Measurements from ENCODE around the gene CERS6. TPM values are rescaled to one million over a fixed set of nuclear protein-coding genes. Genes with fewer than 3 reads are reported as not detected.
"Not testable (repeated sequence)": the region's sequence is repeated elsewhere in the genome, so short reads cannot be mapped to it uniquely, and the experiment has no call there.

Gene CERS6
- total RNA-seq, 8 experiments from 2014 or later, result 18.2 to 59.9 (median 39.7) TPM

DNA sequence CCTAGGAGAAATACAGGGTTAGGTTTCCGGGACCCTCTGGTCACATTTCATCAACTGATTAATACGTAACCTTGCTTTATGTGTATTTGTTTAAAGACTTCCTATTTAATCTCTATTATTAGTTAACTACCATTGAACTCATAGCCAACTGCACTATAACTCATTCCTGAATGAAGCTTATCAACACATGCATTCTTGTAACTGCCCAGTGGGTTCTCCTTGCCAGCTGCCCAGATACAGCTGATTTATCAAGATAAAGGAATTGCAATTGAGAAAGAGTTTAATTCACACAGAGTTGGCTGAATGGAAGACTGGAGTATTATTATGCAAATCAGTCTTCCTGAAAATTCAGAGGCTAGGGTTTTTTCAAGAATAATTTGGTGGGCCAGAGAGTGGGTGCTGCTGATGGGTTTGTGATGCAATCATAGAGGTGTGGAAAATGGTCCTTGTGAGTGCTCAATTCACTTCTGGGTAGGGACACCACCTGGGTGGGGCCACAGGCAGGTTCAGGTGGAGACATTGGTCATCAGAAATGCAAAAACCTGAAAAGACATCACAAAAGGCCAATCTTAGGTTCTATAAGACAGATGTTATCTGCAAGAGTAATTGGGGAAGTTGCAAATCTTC is 325.2 kb downstream of the CERS6 start:
- no peak overlapping the region for H3K27ac ChIP-seq
- H3K4me3 ChIP-seq, result no peak overlapping the region
- peaks cover 3 to 8% of the 10 kb centered on the region in 2 donors for H3K4me1 ChIP-seq (replicated peaks in 1 of 2)
- in situ Hi-C loops (cut with MboI; ENCODE audit: low pct_unique_long_range_greater_than_20kb in 2 of 9, low sequenced_read_pairs in 9 of 9, unreplicated experiment in 9 of 9), result loop anchor here in 1 of 9 experiments (25.0 kb wide), 1 partner anchor 131 kb away; the partner anchor contains the start of gene G6PC2
- ATAC-seq (replicated peaks in 6 of 8), result peak in 5 of 8 experiments; percentile 53 to 92 (median 79)
- 50 to 100% (median 58%) methylated on average over 1 to 2 of the region's 2 CpGs; no CpG with 5 or more reads in 4 of the 10 experiments for WGBS, 10 experiments

DNA sequence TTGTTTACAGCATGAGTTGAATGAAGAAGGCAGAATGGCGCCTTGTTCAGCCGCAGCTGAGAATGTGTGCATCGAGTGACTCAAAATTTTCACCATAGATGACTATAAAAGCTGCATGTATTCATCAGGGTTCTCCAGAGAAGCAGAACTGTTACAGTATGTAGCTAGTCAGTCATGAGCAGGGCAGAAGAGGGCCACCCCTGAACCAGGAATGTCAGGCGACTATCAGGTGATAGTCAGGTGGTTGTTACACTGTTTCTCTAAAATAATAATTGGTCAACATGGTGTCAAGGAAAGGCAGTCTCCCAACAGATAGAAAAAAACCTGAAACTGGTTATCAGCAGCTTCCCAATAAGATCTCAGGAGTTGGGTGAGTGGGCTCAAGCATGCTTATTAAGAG is 326.2 kb downstream of the CERS6 start:
- H3K27ac ChIP-seq, result no peak overlapping the region
- H3K4me3 ChIP-seq, result no peak overlapping the region
- WGBS, 10 experiments, result 30 to 100% (median 83%) methylated on average over 1 to 4 of the region's 4 CpGs; no CpG with 5 or more reads in 3 of the 10 experiments
- peaks cover 3 to 8% of the 10 kb centered on the region in 2 donors for H3K4me1 ChIP-seq (replicated peaks in 1 of 2)
- in situ Hi-C loops (cut with MboI; ENCODE audit: low pct_unique_long_range_greater_than_20kb in 2 of 9, low sequenced_read_pairs in 9 of 9, unreplicated experiment in 9 of 9), result loop anchor here in 1 of 9 experiments (25.0 kb wide), 1 partner anchor 130 kb away; the partner anchor contains the start of gene G6PC2
- no peak for ATAC-seq (replicated peaks in 6 of 8)

DNA sequence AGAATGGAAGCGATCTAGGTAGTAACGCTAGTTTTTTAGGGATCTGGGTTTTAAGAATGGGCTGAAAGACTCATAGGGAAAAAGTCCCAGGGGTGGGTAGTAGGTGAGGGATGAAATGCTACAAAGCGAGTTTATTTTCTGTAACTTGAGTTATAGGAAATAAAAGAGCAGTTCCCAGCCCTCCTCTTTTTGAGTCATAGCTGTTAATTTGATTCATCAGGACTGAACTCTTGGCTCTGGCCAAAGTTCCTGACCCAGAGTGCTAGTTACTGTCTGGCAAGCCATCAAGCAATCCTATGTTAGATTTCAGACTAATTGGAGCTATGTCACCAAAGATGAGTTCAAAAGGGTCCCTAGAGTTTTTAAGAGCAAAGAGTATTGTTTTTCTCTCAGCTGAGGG is 328.9 kb downstream of the CERS6 start:
- Histone ChIP-seq H3K4me1 (replicated peaks in 1 of 2) (peaks cover 3 to 8% of the 10 kb centered on the region in 2 donors), H3K27ac (no peak overlapping the region), H3K4me3 (no peak overlapping the region)
- in situ Hi-C loops (cut with MboI; ENCODE audit: low pct_unique_long_range_greater_than_20kb in 2 of 9, low sequenced_read_pairs in 9 of 9, unreplicated experiment in 9 of 9), result loop anchor here in 1 of 9 experiments (25.0 kb wide), 1 partner anchor 127 kb away; the partner anchor contains the start of gene G6PC2
- ATAC-seq (replicated peaks in 6 of 8), result peak in 1 of 8 experiments; percentile 48
- 64 to 100% (median 79%) methylated on average over 1 to 3 of the region's 3 CpGs; no CpG with 5 or more reads in 3 of the 10 experiments for WGBS, 10 experiments

DNA sequence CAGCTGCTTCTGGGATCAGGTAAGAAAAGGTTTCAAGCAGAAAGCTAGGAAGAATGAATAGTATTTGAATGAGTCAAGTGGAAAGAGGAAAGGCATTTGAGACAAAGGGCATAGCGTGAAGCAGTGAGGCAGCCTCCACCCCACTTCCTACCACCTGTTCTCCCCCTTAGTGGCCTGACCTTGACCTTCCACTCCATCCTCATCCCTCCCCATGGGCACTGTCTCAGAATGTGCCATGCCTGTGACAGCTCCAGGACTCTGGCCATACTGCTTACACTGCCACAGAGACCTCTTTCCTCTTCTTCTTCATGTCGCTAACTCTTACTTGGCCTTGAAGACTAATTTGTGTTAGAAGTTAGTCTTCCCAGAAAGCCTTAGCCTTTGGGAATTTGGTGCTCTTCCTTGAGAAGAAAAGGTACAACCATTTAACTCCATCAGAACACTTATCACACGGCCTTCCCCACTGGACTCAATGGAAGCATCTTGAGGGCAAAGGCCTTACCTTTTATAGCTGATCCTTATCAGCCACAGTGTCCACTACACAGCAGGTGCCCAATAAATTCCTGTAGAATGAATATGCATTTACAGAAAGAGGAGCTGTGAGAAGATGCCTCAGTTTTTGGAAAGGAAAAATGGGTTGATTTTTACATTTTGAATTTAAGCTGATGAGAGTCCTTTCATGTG is 331.2 kb downstream of the CERS6 start:
- ATAC-seq (replicated peaks in 6 of 8), result no peak
- in situ Hi-C loops (cut with MboI; ENCODE audit: low pct_unique_long_range_greater_than_20kb in 2 of 9, low sequenced_read_pairs in 9 of 9, unreplicated experiment in 9 of 9), result loop anchor here in 1 of 9 experiments (25.0 kb wide), 1 partner anchor 125 kb away; the partner anchor contains the start of gene G6PC2
- WGBS, 10 experiments, result 13 to 100% (median 81%) methylated on average over 1 to 3 of the region's 3 CpGs; no CpG with 5 or more reads in 2 of the 10 experiments

DNA sequence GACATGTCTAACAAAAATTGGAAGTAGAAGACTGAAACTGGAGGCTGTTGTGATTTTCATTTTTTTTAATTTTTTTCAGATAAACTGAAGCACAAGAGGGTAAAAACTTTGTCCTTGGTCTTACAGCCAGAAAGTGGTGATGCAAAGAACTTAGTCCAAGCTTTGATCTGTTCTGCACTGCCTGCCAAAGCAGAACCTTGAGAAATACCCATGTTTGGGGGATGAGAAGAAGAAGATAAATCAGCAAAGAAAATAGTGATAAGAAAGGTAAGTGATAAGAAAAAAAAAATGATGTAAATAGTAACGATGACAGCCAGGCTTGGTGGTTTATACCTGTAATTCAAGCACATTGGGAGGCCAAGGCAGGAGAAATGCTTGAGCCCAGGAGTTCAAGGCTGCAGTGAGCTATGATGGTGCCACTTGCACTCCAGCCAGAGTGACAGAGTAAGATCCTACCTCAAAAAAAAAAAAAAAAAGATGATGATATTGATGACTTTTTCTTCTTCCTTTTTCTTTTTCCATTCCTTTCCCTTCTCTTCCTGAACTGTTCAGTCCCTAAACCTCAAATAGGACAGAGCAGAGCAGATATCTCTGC is 331.8 kb downstream of the CERS6 start:
- in situ Hi-C loops (cut with MboI; ENCODE audit: low pct_unique_long_range_greater_than_20kb in 2 of 9, low sequenced_read_pairs in 9 of 9, unreplicated experiment in 9 of 9), result loop anchor here in 1 of 9 experiments (25.0 kb wide), 1 partner anchor 124 kb away; the partner anchor contains the start of gene G6PC2
- no peak for ATAC-seq (replicated peaks in 6 of 8)
- 17 to 100% (median 80%) methylated on average over 1 of the region's 1 CpG for WGBS, 10 experiments

More for the DNA sequence above, 331.2 kb downstream of the CERS6 start:
- Histone ChIP-seq H3K4me3 (no peak overlapping the region), H3K27ac (no peak overlapping the region), H3K4me1 (replicated peaks in 1 of 2) (no peaks in the 10 kb centered on the region)

DNA sequence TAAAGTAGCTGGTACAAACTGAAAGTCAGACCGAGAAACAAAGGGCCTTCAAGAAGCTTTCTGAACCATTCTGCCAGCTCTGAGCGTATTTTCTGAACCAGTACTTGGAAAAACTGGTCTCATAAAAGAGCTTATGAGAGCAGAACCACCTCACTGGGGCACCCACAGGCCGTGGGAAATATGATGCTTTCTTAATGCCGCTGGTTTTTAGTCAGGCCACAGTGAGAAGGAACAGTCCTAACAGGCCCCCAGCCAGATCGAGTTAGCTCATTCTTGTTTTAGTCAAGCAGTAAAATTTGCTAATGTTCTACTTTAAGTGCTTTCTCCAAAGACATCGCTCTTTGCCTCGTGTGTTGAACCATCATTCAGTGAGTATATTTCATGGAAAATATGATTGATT is 333.7 kb downstream of the CERS6 start:
- in situ Hi-C loops (cut with MboI; ENCODE audit: low pct_unique_long_range_greater_than_20kb in 2 of 9, low sequenced_read_pairs in 9 of 9, unreplicated experiment in 9 of 9), result loop anchor here in 1 of 9 experiments (25.0 kb wide), 1 partner anchor 123 kb away; the partner anchor contains the start of gene G6PC2
- WGBS, 10 experiments, result 26 to 100% (median 59%) methylated on average over 2 to 7 of the region's 7 CpGs; no CpG with 5 or more reads in 1 of the 10 experiments
- Histone ChIP-seq H3K4me3 (no peak overlapping the region), H3K4me1 (replicated peaks in 1 of 2) (peaks cover 0 to 2% of the 10 kb centered on the region in 2 donors), H3K27ac (no peak overlapping the region)
- ATAC-seq (replicated peaks in 6 of 8), result no peak

More for the DNA sequence above, 331.8 kb downstream of the CERS6 start:
- Histone ChIP-seq H3K27ac (no peak overlapping the region), H3K4me3 (no peak overlapping the region), H3K4me1 (replicated peaks in 1 of 2) (no peaks in the 10 kb centered on the region)

DNA sequence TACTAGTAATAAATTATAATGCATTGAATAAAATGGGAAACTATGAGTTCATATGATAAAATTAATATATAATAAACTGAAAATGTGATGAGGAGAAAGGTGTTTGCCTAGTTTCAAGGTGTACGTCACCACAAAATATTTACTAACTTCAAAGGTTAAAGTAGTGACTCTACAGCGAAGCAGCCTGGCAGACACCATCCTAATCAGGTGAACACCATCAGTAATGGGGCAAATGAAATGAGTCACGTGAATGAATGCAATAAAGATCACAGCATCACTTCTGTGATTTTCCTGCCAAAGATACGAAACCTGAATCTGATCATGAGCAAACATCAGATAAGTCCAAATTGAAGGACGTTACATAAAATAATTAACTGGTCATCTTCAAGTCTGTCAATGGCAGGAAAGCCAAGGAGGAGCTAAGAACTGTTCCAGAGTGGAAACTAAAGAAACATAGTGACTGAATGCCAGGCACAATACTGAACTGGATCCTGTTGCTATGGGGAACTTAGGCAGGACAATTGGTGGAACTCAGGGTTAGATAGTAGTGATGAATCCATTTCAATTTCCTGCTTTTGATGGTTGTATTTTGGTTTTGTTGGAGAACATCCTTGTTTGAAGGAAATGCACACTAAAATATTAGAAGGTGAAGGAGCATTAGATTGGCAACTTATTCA is 334.3 kb downstream of the CERS6 start:
- H3K27ac ChIP-seq, result no peak overlapping the region
- WGBS, 10 experiments, result 27 to 100% (median 88%) methylated on average over 3 to 5 of the region's 5 CpGs; no CpG with 5 or more reads in 1 of the 10 experiments
- in situ Hi-C loops (cut with MboI; ENCODE audit: low pct_unique_long_range_greater_than_20kb in 2 of 9, low sequenced_read_pairs in 9 of 9, unreplicated experiment in 9 of 9), result loop anchor here in 1 of 9 experiments (25.0 kb wide), 1 partner anchor 122 kb away; the partner anchor contains the start of gene G6PC2
- H3K4me1 ChIP-seq (replicated peaks in 1 of 2), result peaks cover 0 to 5% of the 10 kb centered on the region in 2 donors
- no peak overlapping the region for H3K4me3 ChIP-seq
- ATAC-seq (replicated peaks in 6 of 8), result no peak

DNA sequence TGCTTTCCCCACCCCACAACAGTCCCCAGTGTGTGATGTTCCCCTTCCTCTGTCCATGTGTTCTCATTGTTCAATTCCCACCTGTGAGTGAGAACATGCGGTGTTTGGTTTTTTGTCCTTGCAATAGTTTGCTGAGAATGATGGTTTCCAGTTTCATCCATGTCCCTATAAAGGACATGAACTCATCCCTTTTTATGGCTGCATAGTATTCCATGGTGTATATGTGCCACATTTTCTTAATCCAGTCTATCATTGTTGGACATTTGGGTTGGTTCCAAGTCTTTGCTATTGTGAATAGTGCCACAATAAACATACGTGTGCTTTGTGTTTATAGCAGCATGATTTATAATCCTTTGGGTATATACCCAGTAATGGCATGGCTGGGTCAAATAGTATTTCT is 335.1 kb downstream of the CERS6 start:
- not testable (repeated sequence) for H3K4me3 ChIP-seq; H3K4me1 ChIP-seq (replicated peaks in 1 of 2); H3K27ac ChIP-seq; ATAC-seq (replicated peaks in 6 of 8)
- 60% methylated on average over 1 of the region's 2 CpGs; no CpG with 5 or more reads in 9 of the 10 experiments for WGBS, 10 experiments
- in situ Hi-C loops (cut with MboI; ENCODE audit: low pct_unique_long_range_greater_than_20kb in 2 of 9, low sequenced_read_pairs in 9 of 9, unreplicated experiment in 9 of 9), result loop anchor here in 1 of 9 experiments (25.0 kb wide), 1 partner anchor 121 kb away; the partner anchor contains the start of gene G6PC2

DNA sequence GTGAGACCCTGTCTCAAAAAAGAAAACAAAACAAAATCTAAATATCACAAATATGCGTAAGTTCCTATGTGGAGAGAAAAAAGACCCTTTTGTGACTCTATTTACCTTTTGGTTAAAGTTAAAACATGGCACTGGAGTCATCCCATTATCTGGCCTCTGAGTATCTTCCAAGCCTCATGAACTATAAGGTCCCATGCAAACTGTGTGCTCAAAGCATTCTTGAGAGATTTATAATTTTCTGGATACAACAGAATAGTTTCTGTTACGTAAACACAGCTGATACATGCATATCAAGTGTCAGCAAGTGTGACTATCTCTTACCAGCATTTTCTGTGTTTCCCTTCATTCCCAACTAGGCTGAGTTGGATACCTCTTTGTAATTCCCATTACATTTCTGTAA is 337.5 kb downstream of the CERS6 start:
- in situ Hi-C loops (cut with MboI; ENCODE audit: low pct_unique_long_range_greater_than_20kb in 2 of 9, low sequenced_read_pairs in 9 of 9, unreplicated experiment in 9 of 9), result loop anchor here in 1 of 9 experiments (25.0 kb wide), 1 partner anchor 119 kb away; the partner anchor contains the start of gene G6PC2
- WGBS, 10 experiments, result 20 to 100% (median 50%) methylated on average over 1 to 2 of the region's 2 CpGs; no CpG with 5 or more reads in 1 of the 10 experiments
- H3K27ac ChIP-seq, result no peak overlapping the region
- ATAC-seq (replicated peaks in 6 of 8), result no peak
- H3K4me1 ChIP-seq (replicated peaks in 1 of 2), result peaks cover 0 to 5% of the 10 kb centered on the region in 2 donors
- H3K4me3 ChIP-seq, result no peak overlapping the region

DNA sequence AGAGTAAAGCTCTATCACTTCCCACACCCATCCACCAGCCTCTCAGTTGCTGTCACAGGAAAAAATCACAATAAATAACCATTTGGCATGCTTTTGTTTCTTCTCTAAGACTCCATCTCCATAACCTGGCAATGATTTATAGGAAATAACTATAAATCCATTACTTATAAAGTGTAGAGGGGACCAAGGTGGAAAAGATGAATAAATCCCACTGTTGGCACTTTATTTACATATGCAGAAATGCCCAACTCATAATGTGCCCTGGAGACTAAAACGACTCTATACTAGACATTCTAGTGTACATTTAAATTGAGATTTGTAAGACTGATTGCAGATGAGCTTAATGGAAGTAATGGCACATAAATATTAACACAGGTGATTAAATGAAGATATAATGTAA is 338.9 kb downstream of the CERS6 start:
- in situ Hi-C loops (cut with MboI; ENCODE audit: low pct_unique_long_range_greater_than_20kb in 2 of 9, low sequenced_read_pairs in 9 of 9, unreplicated experiment in 9 of 9), result loop anchor here in 1 of 9 experiments (25.0 kb wide), 1 partner anchor 117 kb away; the partner anchor contains the start of gene G6PC2
- H3K4me1 ChIP-seq (replicated peaks in 1 of 2), result peaks cover 0 to 5% of the 10 kb centered on the region in 2 donors

DNA sequence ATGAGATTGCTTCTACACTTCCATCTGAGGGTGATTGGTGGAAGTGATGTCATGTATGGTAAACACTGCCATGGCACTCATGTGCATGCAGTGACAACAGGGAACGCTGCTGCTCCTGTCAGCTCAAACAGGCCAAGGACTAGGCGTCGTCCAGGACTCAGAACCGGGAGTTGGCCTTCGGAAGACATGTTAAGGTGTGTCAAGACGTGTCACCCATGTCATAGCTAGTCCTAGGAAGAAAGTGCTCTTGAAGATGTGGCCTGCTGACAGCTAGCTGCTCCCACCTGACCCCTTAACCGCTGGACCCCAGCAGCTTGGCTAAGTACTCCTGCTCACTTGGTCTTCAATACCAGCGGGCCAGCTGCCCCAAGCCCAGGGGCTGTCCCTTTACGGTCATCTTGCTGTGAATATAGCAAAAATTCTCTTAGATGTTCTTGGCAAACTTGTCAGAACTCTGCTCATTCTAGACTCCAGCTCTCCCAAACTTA is 340.1 kb downstream of the CERS6 start:
- peak in 3 of 8 experiments; percentile 26 to 69 (median 39) for ATAC-seq (replicated peaks in 6 of 8)
- in situ Hi-C loops (cut with MboI; ENCODE audit: low pct_unique_long_range_greater_than_20kb in 2 of 9, low sequenced_read_pairs in 9 of 9, unreplicated experiment in 9 of 9), result loop anchor here in 1 of 9 experiments (25.0 kb wide), 1 partner anchor 116 kb away; the partner anchor contains the start of gene G6PC2
- no peak overlapping the region for H3K4me3 ChIP-seq
- H3K27ac ChIP-seq, result no peak overlapping the region
- 50 to 100% (median 86%) methylated on average over 1 to 6 of the region's 9 CpGs; no CpG with 5 or more reads in 4 of the 10 experiments for WGBS, 10 experiments
- H3K4me1 ChIP-seq (replicated peaks in 1 of 2), result peaks cover 0 to 5% of the 10 kb centered on the region in 2 donors

More for the DNA sequence above, 338.9 kb downstream of the CERS6 start:
- 0 to 67% (median 49%) methylated on average over 1 of the region's 1 CpG; no CpG with 5 or more reads in 2 of the 10 experiments for WGBS, 10 experiments
- peak in 4 of 8 experiments; percentile 13 to 57 (median 34) for ATAC-seq (replicated peaks in 6 of 8)
- H3K27ac ChIP-seq, result no peak overlapping the region
- H3K4me3 ChIP-seq, result no peak overlapping the region
